HCT116 (cell line): ENCODE data around the gene OR2B6. TPM values are rescaled to one million over a fixed set of nuclear protein-coding genes. Genes with fewer than 3 reads are reported as not detected.

Source experiments
- ATAC-seq: fragments of 200-7000 bp; cut with Tn5 transposase; 2 replicates; pipeline ENCODE4 v1.9.1; 2020; ENCODE audit warnings: mild to moderate bottlenecking, moderate library complexity
- BruUV-seq: library from RNA; stranded (reverse); fragments of 400-500 nt; replicated peaks from 2 replicates; lab custom pipeline; 2021; lab: Mats Ljungman, UMichigan
- CTCF ChIA-PET: fragments of 300-600 bp; sonication (Branson Sonifier 250); formaldehyde crosslinking; loops from one replicate; lab custom pipeline; 2021; ENCODE audit warnings: antibody characterized with exemption; lab: Charles Lee
- POLR2A ChIA-PET: fragments of 300-600, 350-600 bp; sonication (Branson Sonifier 250); formaldehyde crosslinking; loops from one replicate; lab custom pipeline; 2021; ENCODE audit warnings: antibody characterized with exemption; lab: Charles Lee
- RAD21 ChIA-PET, 2 experiments: fragments of 300-600 bp; sonication (Branson Sonifier 250); formaldehyde crosslinking; loops; one replicate each; lab custom pipeline; 2023; ENCODE audit warnings: low total read pairs in 2 of 2; ENCODE audit not compliant: uncharacterized antibody in 2 of 2, unreplicated experiment in 2 of 2, low non-redundant PET in 1 of 2; lab: Charles Lee
- DNase-seq: peaks from one replicate; pipeline ENCODE4 v3.0.0-alpha.2; 2010; ENCODE audit warnings: low read depth, low spot score
- H2AFZ ChIP-seq: fragments of 200-600 bp; shearing (Covaris generic), sonication (generic); 2 replicates; pipeline ENCODE4 v1.6.1; 2017; ENCODE audit warnings: low read depth, mixed run types, mixed read lengths, antibody characterized with exemption, low read length; ENCODE audit not compliant: poor library complexity, severe bottlenecking
- H3K27ac ChIP-seq: 2 replicates; pipeline ENCODE4 v1.5.1; 2012; ENCODE audit warnings: low read depth, low read length
- H3K27me3 ChIP-seq: fragments of 200-600 bp; sonication (generic); 2 replicates; pipeline ENCODE4 v1.6.1; 2016; ENCODE audit warnings: mixed run types, low read length, mixed read lengths; ENCODE audit not compliant: insufficient read depth
- H3K36me3 ChIP-seq, 2 experiments: fragments of 200-500 bp in 1 of 2; fragments of 200-600 bp in 1 of 2; sonication (Bioruptor generic) in 1 of 2; sonication (generic) in 1 of 2; 2 replicates each; pipeline versions ENCODE4 v1.5.1 to v1.6.1; 2014 to 2016; ENCODE audit warnings: low read length in 2 of 2, inconsistent platforms in 1 of 2, mixed read lengths in 1 of 2, mixed run types in 1 of 2; ENCODE audit not compliant: insufficient read depth in 2 of 2, control insufficient read depth in 1 of 2
- H3K4me1 ChIP-seq, 2 experiments: fragments of 200-600 bp in 1 of 2; sonication (generic) in 1 of 2; 2 replicates each; pipeline versions ENCODE4 v1.5.1 to v1.6.1; 2012 to 2017; ENCODE audit warnings: low read length in 2 of 2, inconsistent platforms in 1 of 2, mild to moderate bottlenecking in 1 of 2, mixed read lengths in 1 of 2, mixed run types in 1 of 2, moderate library complexity in 1 of 2; ENCODE audit not compliant: insufficient read depth in 2 of 2, control insufficient read depth in 1 of 2
- H3K4me2 ChIP-seq: fragments of 200-600 bp; sonication (generic); 2 replicates; pipeline ENCODE4 v1.6.1; 2017; ENCODE audit warnings: mixed run types, low read length, mixed read lengths
- H3K4me3 ChIP-seq, 2 experiments: fragments of 200-600 bp in 1 of 2; sonication (generic) in 1 of 2; replicated peaks in 1 of 2; 2 replicates each; pipeline ENCODE4 v1.5.1; 2011 to 2016; ENCODE audit warnings: low read length in 2 of 2, control low read depth in 1 of 2, low read depth in 1 of 2, mild to moderate bottlenecking in 1 of 2, mixed read lengths in 1 of 2, mixed run types in 1 of 2
- H3K79me2 ChIP-seq: fragments of 200-600 bp; sonication (generic); 2 replicates; pipeline ENCODE4 v1.6.1; 2017; ENCODE audit warnings: mild to moderate bottlenecking, mixed run types, low read length, moderate library complexity, mixed read lengths; ENCODE audit not compliant: insufficient read depth
- H3K9ac ChIP-seq: fragments of 200-600 bp; sonication (generic); 2 replicates; pipeline ENCODE4 v1.6.1; 2016; ENCODE audit warnings: low read length, mixed read lengths
- H3K9me2 ChIP-seq: fragments of 200-600 bp; sonication (generic), shearing (Covaris generic); 2 replicates; pipeline ENCODE4 v1.6.1; 2017; ENCODE audit warnings: mixed run types, mild to moderate bottlenecking, moderate library complexity; ENCODE audit not compliant: insufficient read depth
- H3K9me3 ChIP-seq, 2 experiments: fragments of 200-500 bp in 1 of 2; fragments of 200-600 bp in 1 of 2; sonication (Bioruptor generic) in 1 of 2; sonication (generic) in 1 of 2; 2 replicates each; pipeline ENCODE4 v1.6.1; 2014 to 2017; ENCODE audit warnings: low read length in 2 of 2, mixed read lengths in 2 of 2, inconsistent platforms in 1 of 2, low read depth in 1 of 2, mild to moderate bottlenecking in 1 of 2, mixed run types in 1 of 2, moderate library complexity in 1 of 2; ENCODE audit not compliant: control insufficient read depth in 1 of 2, insufficient read depth in 1 of 2
- H4K20me1 ChIP-seq: fragments of 200-600 bp; sonication (generic), shearing (Covaris generic); 2 replicates; pipeline ENCODE4 v1.6.1; 2017; ENCODE audit warnings: mixed run types, mild to moderate bottlenecking, moderate library complexity; ENCODE audit not compliant: insufficient read depth
- CBX3 ChIP-seq: IDR thresholded peaks from 2 replicates; pipeline ENCODE4 v1.6.1; 2012; ENCODE audit warnings: low read depth
- CEBPB ChIP-seq: IDR thresholded peaks from 2 replicates; pipeline ENCODE4 v1.6.1; 2012; ENCODE audit warnings: low read depth
- ELF1 ChIP-seq: IDR thresholded peaks from 2 replicates; pipeline ENCODE4 v1.6.1; 2012; ENCODE audit warnings: low read depth, borderline replicate concordance
- EZH2 ChIP-seq: fragments of 200-600 bp; sonication (generic); IDR thresholded peaks from 2 replicates; pipeline ENCODE4 v1.6.1; 2017; ENCODE audit warnings: antibody characterized with exemption, mixed run types
- EZH2phosphoT487 ChIP-seq: fragments of 200-600 bp; IDR thresholded peaks from 2 replicates; pipeline ENCODE4 v1.6.1; 2018; ENCODE audit warnings: antibody characterized with exemption, borderline replicate concordance
- FOSL1 ChIP-seq: IDR thresholded peaks from 2 replicates; pipeline ENCODE4 v1.6.1; 2012; ENCODE audit warnings: low read depth
- JUND ChIP-seq: IDR thresholded peaks from 2 replicates; pipeline ENCODE4 v1.6.1; 2012
- POLR2A ChIP-seq: IDR thresholded peaks from 2 replicates; pipeline ENCODE4 v1.7.0; 2011; ENCODE audit warnings: borderline replicate concordance; ENCODE audit not compliant: insufficient read depth, insufficient read length; ENCODE audit errors: extremely low read depth
- POLR2AphosphoS5 ChIP-seq: IDR thresholded peaks from 2 replicates; pipeline ENCODE4 v1.6.1; 2011; ENCODE audit warnings: mild to moderate bottlenecking, low read depth, low read length, moderate library complexity
- RAD21 ChIP-seq: IDR thresholded peaks from 2 replicates; pipeline ENCODE4 v1.6.1; 2012; ENCODE audit warnings: low read depth, mild to moderate bottlenecking
- SP1 ChIP-seq: IDR thresholded peaks from 2 replicates; pipeline ENCODE4 v1.6.1; 2012; ENCODE audit warnings: low read depth
- SRF ChIP-seq: IDR thresholded peaks from 2 replicates; pipeline ENCODE4 v1.6.1; 2012; ENCODE audit warnings: low read depth
- TCF7L2 ChIP-seq: IDR thresholded peaks from 2 replicates; pipeline ENCODE4 v1.7.0; 2011; ENCODE audit warnings: borderline replicate concordance, inconsistent platforms; ENCODE audit not compliant: insufficient read depth, insufficient read length; ENCODE audit errors: extremely low read depth
- YY1 ChIP-seq: IDR thresholded peaks from 2 replicates; pipeline ENCODE4 v1.6.1; 2011; ENCODE audit warnings: low read length, low read depth, moderate library complexity, mild to moderate bottlenecking; ENCODE audit not compliant: insufficient replicate concordance; ENCODE audit errors: extremely low read depth
- ZFX ChIP-seq: fragments of 450-650 bp; IDR thresholded peaks from 2 replicates; pipeline ENCODE4 v1.6.1; 2017
- ZNF274 ChIP-seq: fragments of 200-500 bp; sonication (Bioruptor generic); IDR thresholded peaks from 2 replicates; pipeline ENCODE4 v1.6.1; 2014; ENCODE audit warnings: mild to moderate bottlenecking, low read depth, low read length, inconsistent platforms
- intact Hi-C: fragments of 100-400 bp; cut with micrococcal nuclease; formaldehyde crosslinking; loops from 2 replicates; pipeline ENCODE4 v1.10.0; 2022
- total RNA-seq: library from RNA; stranded (reverse); gene quantifications from one replicate; pipeline ENCODE4 v1.2.1, GENCODE V29; 2021; ENCODE audit not compliant: unreplicated experiment
- TF ChIP-seq, protein P1 (sequence below): IDR thresholded peaks from 2 replicates; pipeline ENCODE4 v1.6.1; 2012
- TF ChIP-seq, protein P2 (sequence below): IDR thresholded peaks from 2 replicates; pipeline ENCODE4 v1.6.1; 2012

OR2B6 gene
- total RNA-seq, 1 experiment from 2014 or later, result 0.25 TPM

DNA sequence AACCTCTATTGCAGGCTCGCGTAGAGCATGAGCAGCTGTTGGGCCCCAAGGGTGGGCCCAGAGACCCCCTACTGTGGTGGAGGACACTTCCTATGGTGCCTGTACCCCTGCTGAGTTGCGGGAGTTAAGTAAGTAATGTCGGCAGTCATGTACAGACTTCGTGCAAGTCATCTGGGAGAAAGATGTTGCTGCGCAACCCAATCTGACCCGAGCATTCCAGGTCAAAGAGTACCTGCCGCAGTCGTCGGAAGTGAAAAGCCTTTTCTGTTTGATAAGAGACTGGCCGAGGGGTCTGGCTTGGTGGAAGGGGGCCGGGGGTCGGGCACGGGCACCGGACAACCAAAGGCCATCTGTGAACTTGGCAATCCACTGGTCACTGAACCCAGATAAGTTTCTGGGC is 44.3 kb downstream of the OR2B6 start:
- CTCF ChIA-PET, result no interaction called here
- no TSS peak for BruUV-seq
- DNase-seq, result no peak

DNA sequence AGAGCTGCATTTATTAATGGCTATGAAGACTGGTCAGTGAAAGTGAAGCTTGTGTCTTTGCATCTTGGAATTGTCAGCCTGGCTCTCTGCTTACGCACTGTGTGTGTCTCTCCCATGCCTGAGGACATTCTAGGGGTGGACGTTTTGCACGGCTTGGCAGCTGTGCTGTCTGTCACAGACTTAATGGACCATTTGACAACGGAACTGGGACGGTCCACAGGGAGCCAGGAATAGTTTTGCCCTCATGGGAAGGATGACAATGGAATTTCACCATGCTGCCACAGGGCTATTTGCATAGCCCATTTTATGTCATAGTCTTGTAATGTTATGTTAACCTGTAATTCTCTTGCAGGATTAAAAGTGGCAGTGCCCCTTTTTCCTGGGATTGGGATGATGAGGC is 44.7 kb downstream of the OR2B6 start:
- no peaks in the 10 kb centered on the region for H3K4me1 ChIP-seq
- ChIA-PET RAD21 (no interaction called here), POLR2A (no interaction called here), CTCF (no interaction called here)
- no peak overlapping the region for H2AFZ ChIP-seq
- no peak for DNase-seq
- H4K20me1 ChIP-seq, result no peaks in the 10 kb centered on the region
- no peaks in the 10 kb centered on the region for H3K9me3 ChIP-seq
- intact Hi-C loops, result no loop called here
- no peak for TF ChIP-seq JUND
- TF ChIP-seq YY1, result no peak
- TF ChIP-seq ELF1, result no peak
- TF ChIP-seq, protein P1, sequence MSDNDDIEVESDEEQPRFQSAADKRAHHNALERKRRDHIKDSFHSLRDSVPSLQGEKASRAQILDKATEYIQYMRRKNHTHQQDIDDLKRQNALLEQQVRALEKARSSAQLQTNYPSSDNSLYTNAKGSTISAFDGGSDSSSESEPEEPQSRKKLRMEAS, result no peak
- TF ChIP-seq ZNF274, result no peak
- no peak for TF ChIP-seq SP1
- no peak for TF ChIP-seq POLR2A
- TF ChIP-seq TCF7L2, result no peak
- TF ChIP-seq FOSL1, result no peak
- TF ChIP-seq SRF, result no peak
- TF ChIP-seq EZH2phosphoT487, result no peak
- TF ChIP-seq CBX3, result no peak
- TF ChIP-seq RAD21, result no peak
- no peak for TF ChIP-seq POLR2AphosphoS5
- TF ChIP-seq, protein P2, sequence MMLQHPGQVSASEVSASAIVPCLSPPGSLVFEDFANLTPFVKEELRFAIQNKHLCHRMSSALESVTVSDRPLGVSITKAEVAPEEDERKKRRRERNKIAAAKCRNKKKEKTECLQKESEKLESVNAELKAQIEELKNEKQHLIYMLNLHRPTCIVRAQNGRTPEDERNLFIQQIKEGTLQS, result no peak
- no peaks in the 10 kb centered on the region for H3K9me2 ChIP-seq
- no peaks in the 10 kb centered on the region for H3K27me3 ChIP-seq
- H3K9ac ChIP-seq, result no peak overlapping the region
- no peaks in the 10 kb centered on the region for H3K79me2 ChIP-seq
- no peak overlapping the region for H3K4me3 ChIP-seq
- no peaks in the 10 kb centered on the region for H3K36me3 ChIP-seq
- no peak overlapping the region for H3K27ac ChIP-seq
- no peak overlapping the region for H3K4me2 ChIP-seq
- BruUV-seq, result no TSS peak
- ATAC-seq, result no peak

More for the DNA sequence above, 44.3 kb downstream of the OR2B6 start:
- RAD21 ChIA-PET, result no interaction called here
- no peaks in the 10 kb centered on the region for H3K4me1 ChIP-seq
- no peaks in the 10 kb centered on the region for H3K27me3 ChIP-seq
- POLR2A ChIA-PET, result no interaction called here
- H3K79me2 ChIP-seq, result no peaks in the 10 kb centered on the region
- H2AFZ ChIP-seq, result no peak overlapping the region
- H3K27ac ChIP-seq, result no peak overlapping the region
- intact Hi-C loops, result no loop called here
- no peaks in the 10 kb centered on the region for H3K36me3 ChIP-seq
- TF ChIP-seq JUND, result no peak
- TF ChIP-seq ELF1, result no peak
- TF ChIP-seq ZNF274, result no peak
- TF ChIP-seq, protein P1, result no peak
- TF ChIP-seq FOSL1, result no peak
- TF ChIP-seq YY1, result no peak
- no peak for TF ChIP-seq RAD21
- TF ChIP-seq EZH2, result no peak
- no peak for TF ChIP-seq SP1
- no peak for TF ChIP-seq ZFX
- TF ChIP-seq SRF, result no peak
- no peak for TF ChIP-seq POLR2AphosphoS5
- no peak for TF ChIP-seq CEBPB
- TF ChIP-seq TCF7L2, result no peak
- H3K9me2 ChIP-seq, result no peaks in the 10 kb centered on the region
- H4K20me1 ChIP-seq, result no peaks in the 10 kb centered on the region
- H3K9me3 ChIP-seq, result no peaks in the 10 kb centered on the region
- ATAC-seq, result no peak
- H3K4me2 ChIP-seq, result no peak overlapping the region
- H3K9ac ChIP-seq, result no peak overlapping the region
- no peak overlapping the region for H3K4me3 ChIP-seq
